Activated T-helper 1 cell treated with anti-CD3 and anti-CD28 coated beads, Interleukin-12 subunit alpha, Interleukin-12 subunit beta, Interleukin-2, Interleukin-4 antibody, amounts not matched to agents 30 ng/mL and 10 ng/mL and 1 ng/mL, durations not matched to agents 14 hours and 24 hours and 36 hours (primary cell): ENCODE measurements around the gene OR52K1. TPM values are rescaled to one million over a fixed set of nuclear protein-coding genes. Genes with fewer than 3 reads are reported as not detected.
"Not testable (repeated sequence)": the region's sequence is repeated elsewhere in the genome, so short reads cannot be mapped to it uniquely, and the experiment has no call there.

Experiments
- DNase-seq: peaks from one replicate; pipeline ENCODE4 v3.0.0; 2021; ENCODE audit warnings: low spot score
- H3K27ac Mint-ChIP-seq: one replicate; pipeline ENCODE4 v1.8.0; 2021; ENCODE audit warnings: mild to moderate bottlenecking, mixed read lengths
- H3K27me3 Mint-ChIP-seq: one replicate; pipeline ENCODE4 v1.8.0; 2022; ENCODE audit warnings: mild to moderate bottlenecking, moderate library complexity, mixed read lengths; ENCODE audit not compliant: insufficient read depth
- H3K36me3 Mint-ChIP-seq: one replicate; pipeline ENCODE4 v1.8.0; 2021; ENCODE audit warnings: low read depth, mixed read lengths
- H3K4me1 Mint-ChIP-seq: one replicate; pipeline ENCODE4 v1.8.0; 2021; ENCODE audit warnings: low read depth, mixed read lengths
- H3K4me3 Mint-ChIP-seq: one replicate; pipeline ENCODE4 v1.8.0; 2021; ENCODE audit warnings: mild to moderate bottlenecking, moderate library complexity, mixed read lengths
- H3K9me3 Mint-ChIP-seq: one replicate; pipeline ENCODE4 v1.8.0; 2021; ENCODE audit warnings: mixed read lengths
- intact Hi-C: fragments of 100-400 bp; cut with micrococcal nuclease; formaldehyde crosslinking; loops from one replicate; pipeline ENCODE4 v1.15.1; 2024
- total RNA-seq: library from RNA; stranded (reverse); gene quantifications from 2 replicates; pipeline ENCODE4 v1.2.3, GENCODE V29; 2022

The OR52K1 gene
- total RNA-seq, 1 donor from 2014 or later, result not detected

GRCh38 chr11:4466131-4466870 lies 16.1 kb upstream of the OR52K1 start:
- intact Hi-C loops, result no loop called here
- Mint-ChIP-seq H3K27ac (no peak overlapping the region), H3K27me3 (peaks cover 1% of the 10 kb centered on the region), H3K9me3 (peaks cover 34% of the 10 kb centered on the region), H3K4me3 (no peak overlapping the region), H3K4me1 (no peaks in the 10 kb centered on the region), H3K36me3 (peaks cover 2% of the 10 kb centered on the region)
- no peak for DNase-seq

- Mint-ChIP-seq H3K4me3 (no peak overlapping the region), H3K9me3 (peaks cover 29% of the 10 kb centered on the region), H3K4me1 (no peaks in the 10 kb centered on the region), H3K27me3 (peaks cover 1% of the 10 kb centered on the region), H3K36me3 (peaks cover 2% of the 10 kb centered on the region), H3K27ac (no peak overlapping the region)
- DNase-seq, result no peak
- intact Hi-C loops, result no loop called here
These were observed 15.5 kb upstream of the OR52K1 start for GRCh38 chr11:4466871-4467442.

DNA sequence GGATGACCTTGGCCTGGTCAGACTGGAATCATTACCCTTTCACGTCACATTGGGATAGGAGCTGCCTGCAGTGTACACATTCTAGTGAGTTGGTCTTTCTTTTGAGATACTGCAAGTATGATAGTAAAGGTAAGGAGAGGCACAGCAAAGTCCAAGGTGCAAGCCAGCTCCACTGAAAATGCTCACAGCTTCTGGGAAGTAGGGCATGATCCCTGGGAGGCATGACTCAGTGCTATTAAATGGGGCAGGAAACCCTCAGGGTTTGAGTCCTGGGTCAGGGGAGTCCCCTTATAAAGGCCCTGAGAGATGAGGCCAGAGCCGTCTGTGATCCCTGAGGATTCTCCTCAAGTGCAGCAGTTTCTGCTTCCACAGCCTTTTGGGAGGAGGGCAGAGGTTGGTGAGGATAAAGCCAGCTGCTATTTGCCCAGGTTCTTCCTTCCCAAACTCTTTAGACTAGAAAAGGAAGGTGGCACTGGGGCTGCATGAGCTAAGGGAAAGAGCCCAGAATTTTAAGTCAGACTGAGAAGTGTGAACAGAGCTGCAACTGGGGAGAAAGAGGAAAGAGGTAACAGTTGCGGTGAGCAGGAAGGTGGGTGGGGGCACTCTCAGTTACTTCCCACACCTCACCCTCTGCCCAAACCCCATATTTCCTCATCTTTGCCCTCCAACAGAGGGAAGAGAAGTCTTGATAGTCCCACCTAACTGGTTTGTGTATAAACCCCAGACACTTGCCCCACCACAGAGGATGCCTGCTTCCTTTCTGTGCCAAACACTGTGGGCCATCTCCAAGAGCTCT lies 14.4 kb upstream of the OR52K1 start:
- Mint-ChIP-seq H3K27me3 (no peaks in the 10 kb centered on the region), H3K27ac (no peak overlapping the region)
- DNase-seq, result no peak

GRCh38 chr11:4479644-4480043 lies 2.8 kb upstream of the OR52K1 start:
- no peak for DNase-seq
- Mint-ChIP-seq H3K9me3 (no peaks in the 10 kb centered on the region), H3K36me3 (no peaks in the 10 kb centered on the region), H3K4me1 (peaks cover 11% of the 10 kb centered on the region), H3K4me3 (no peak overlapping the region), H3K27ac (no peak overlapping the region), H3K27me3 (peaks cover 2% of the 10 kb centered on the region)
- intact Hi-C loops, result no loop called here

More for the DNA sequence above, 14.4 kb upstream of the OR52K1 start:
- Mint-ChIP-seq H3K4me3 (no peak overlapping the region), H3K9me3 (peaks cover 20% of the 10 kb centered on the region), H3K4me1 (no peaks in the 10 kb centered on the region), H3K36me3 (peaks cover 2% of the 10 kb centered on the region)
- intact Hi-C loops, result no loop called here

DNA sequence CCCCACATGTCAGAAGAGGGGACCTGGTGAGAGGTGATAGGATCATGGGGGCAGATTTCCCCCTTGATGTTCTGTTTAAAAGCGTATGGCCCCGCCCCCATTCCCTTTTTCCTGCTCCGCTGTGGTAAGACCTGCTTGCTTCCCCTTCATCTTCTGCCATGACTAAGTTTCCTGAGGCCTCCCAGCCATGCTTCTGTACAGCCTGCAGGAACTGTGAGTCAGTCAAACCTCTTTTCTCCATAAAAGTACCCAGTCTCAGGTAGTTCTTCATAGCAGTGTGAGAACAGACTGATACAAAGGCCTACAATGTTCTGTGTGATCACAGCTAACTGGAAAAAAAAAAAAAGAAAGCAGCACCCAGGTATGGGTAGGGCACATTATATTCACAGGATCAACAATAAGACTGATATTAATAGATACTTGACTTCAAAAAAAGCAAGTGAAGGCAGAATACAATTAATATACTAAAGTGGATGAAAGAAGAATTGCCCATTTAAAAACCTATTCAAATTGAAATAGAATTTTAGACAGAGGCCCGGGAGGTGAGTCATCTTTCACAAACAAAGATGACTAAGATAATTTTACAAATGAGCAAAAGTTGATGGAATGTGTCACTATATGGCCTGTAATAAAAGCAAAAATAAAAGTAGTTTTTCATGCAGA lies 1.7 kb upstream of the OR52K1 start:
- H3K9me3 Mint-ChIP-seq, result no peaks in the 10 kb centered on the region
- DNase-seq, result no peak
- H3K27me3 Mint-ChIP-seq, result peaks cover 2% of the 10 kb centered on the region
- peaks cover 11% of the 10 kb centered on the region for H3K4me1 Mint-ChIP-seq
- H3K27ac Mint-ChIP-seq, result no peak overlapping the region
- intact Hi-C loops, result no loop called here
- no peaks in the 10 kb centered on the region for H3K36me3 Mint-ChIP-seq
- no peak overlapping the region for H3K4me3 Mint-ChIP-seq

DNA sequence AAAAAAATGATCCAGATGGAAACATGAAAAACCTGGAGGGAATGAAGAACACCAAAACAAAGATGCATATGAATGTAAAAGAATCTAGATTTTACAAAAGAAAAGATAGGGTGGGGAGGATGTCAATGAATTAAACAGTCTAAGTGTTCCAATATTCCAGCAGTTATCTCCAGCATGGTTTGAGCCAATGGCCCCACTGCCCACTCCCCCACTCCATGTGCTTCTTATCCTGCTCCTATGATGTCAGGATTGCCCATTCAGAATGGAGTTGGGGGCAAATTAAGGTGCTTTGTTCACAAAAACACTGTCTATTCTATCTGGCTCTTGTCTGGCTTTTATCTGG lies 1.2 kb upstream of the OR52K1 start:
- H3K4me1 Mint-ChIP-seq, result peaks cover 11% of the 10 kb centered on the region
- H3K4me3 Mint-ChIP-seq, result no peak overlapping the region
- no peaks in the 10 kb centered on the region for H3K9me3 Mint-ChIP-seq
- no peak for DNase-seq
- peaks cover 2% of the 10 kb centered on the region for H3K27me3 Mint-ChIP-seq
- intact Hi-C loops, result no loop called here
- H3K36me3 Mint-ChIP-seq, result no peaks in the 10 kb centered on the region
- no peak overlapping the region for H3K27ac Mint-ChIP-seq

DNA sequence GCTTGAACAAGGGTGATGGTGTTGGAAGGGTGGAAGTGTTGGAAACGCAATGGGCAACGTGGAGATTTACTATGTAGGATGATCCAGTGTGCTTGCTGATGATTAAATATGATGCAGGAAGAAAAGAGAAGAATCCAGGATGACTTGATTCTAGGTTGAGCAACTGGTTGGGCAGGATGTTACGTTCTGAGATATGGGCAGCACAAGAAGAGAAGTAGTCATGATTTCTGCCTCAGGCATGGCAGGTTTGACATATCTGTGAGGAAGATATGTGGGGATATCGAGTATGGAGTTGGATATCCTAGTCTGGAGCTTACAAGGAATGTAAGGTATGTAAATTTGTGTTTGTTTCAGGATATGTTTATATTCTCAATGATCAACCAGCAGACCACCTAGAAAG lies 1.9 kb downstream of the OR52K1 start:
- H3K36me3 Mint-ChIP-seq, result no peaks in the 10 kb centered on the region
- H3K9me3 Mint-ChIP-seq, result no peaks in the 10 kb centered on the region

GRCh38 chr11:4491405-4491804 lies 9.0 kb downstream of the OR52K1 start:
- H3K27ac Mint-ChIP-seq, H3K36me3 Mint-ChIP-seq, H3K9me3 Mint-ChIP-seq, H3K4me3 Mint-ChIP-seq, DNase-seq, intact Hi-C loops, H3K4me1 Mint-ChIP-seq: not testable (repeated sequence)
- peaks cover 17% of the 10 kb centered on the region for H3K27me3 Mint-ChIP-seq

More for the DNA sequence above, 1.9 kb downstream of the OR52K1 start:
- Mint-ChIP-seq H3K4me1 (peaks cover 11% of the 10 kb centered on the region), H3K27me3 (peaks cover 3% of the 10 kb centered on the region), H3K4me3 (no peak overlapping the region), H3K27ac (no peak overlapping the region)
- DNase-seq, result no peak
- intact Hi-C loops, result no loop called here

DNA sequence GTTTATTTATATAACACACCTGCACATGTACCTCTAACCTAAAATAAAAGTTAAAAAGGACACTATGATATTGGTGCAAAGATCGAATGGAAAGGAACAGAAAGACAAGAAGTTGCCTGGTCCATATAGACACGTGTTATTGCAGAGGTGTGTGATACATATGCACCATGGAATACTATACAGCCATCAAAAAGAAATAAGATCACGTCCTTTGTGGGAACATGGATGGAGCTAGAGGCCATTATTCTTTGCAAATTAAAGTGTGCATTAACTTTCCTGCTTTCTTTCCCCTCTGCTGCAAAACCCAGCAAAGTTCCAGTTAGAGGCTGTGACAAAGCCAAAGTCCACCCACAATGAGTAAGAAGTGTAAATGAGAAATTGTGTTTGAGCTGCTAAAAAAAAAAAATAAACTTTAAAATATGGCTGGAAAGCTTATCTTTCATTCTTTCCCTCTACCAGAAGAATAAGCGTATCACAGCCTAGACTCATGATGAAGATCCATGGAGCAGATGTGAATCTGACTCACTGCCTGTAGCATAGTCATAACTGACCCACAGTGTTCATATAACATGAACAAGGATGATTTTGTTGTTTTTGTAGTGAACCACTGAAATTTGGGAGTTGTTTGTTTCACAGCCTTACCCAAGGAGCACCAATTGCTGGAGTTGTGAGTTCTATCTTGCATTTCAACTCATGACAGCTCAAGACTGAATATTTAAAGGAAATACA lies 9.6 kb downstream of the OR52K1 start:
- no peak overlapping the region for H3K27ac Mint-ChIP-seq
- H3K4me1 Mint-ChIP-seq, result no peaks in the 10 kb centered on the region
- no peak for DNase-seq
- no peaks in the 10 kb centered on the region for H3K36me3 Mint-ChIP-seq
- H3K27me3 Mint-ChIP-seq, result peaks cover 19% of the 10 kb centered on the region
- H3K9me3 Mint-ChIP-seq, result peaks cover 7% of the 10 kb centered on the region
- no peak overlapping the region for H3K4me3 Mint-ChIP-seq
- intact Hi-C loops, result loop anchor here (1.0 kb wide), 1 partner anchor 99 kb away; the partner anchor contains the start of gene TRIM21

- intact Hi-C loops, result loop anchor here (1.0 kb wide), 1 partner anchor 306 kb away; no protein-coding TSS in a partner anchor
- no peak for DNase-seq
- H3K36me3 Mint-ChIP-seq, result no peaks in the 10 kb centered on the region
- no peak overlapping the region for H3K27ac Mint-ChIP-seq
- peaks cover 7% of the 10 kb centered on the region for H3K9me3 Mint-ChIP-seq
- H3K4me3 Mint-ChIP-seq, result no peak overlapping the region
- H3K4me1 Mint-ChIP-seq, result no peaks in the 10 kb centered on the region
- peaks cover 24% of the 10 kb centered on the region for H3K27me3 Mint-ChIP-seq
These were observed 11.0 kb downstream of the OR52K1 start for GRCh38 chr11:4493480-4493818.

- intact Hi-C loops, result no loop called here
- no peak overlapping the region for H3K4me3 Mint-ChIP-seq
- peaks cover 7% of the 10 kb centered on the region for H3K9me3 Mint-ChIP-seq
- no peak for DNase-seq
- H3K36me3 Mint-ChIP-seq, result no peaks in the 10 kb centered on the region
- no peak overlapping the region for H3K27ac Mint-ChIP-seq
- H3K4me1 Mint-ChIP-seq, result no peaks in the 10 kb centered on the region
- H3K27me3 Mint-ChIP-seq, result peaks cover 17% of the 10 kb centered on the region
These were observed 13.0 kb downstream of the OR52K1 start for GRCh38 chr11:4495487-4495886.

- intact Hi-C loops, result no loop called here
- H3K4me3 Mint-ChIP-seq, result no peak overlapping the region
- H3K9me3 Mint-ChIP-seq, result peaks cover 7% of the 10 kb centered on the region
These were observed 13.5 kb downstream of the OR52K1 start for GRCh38 chr11:4495986-4496385.

More at GRCh38 chr11:4495986-4496385, 13.5 kb downstream of the OR52K1 start:
- DNase-seq, result no peak
- Mint-ChIP-seq H3K36me3 (no peaks in the 10 kb centered on the region), H3K27ac (no peak overlapping the region), H3K27me3 (peaks cover 16% of the 10 kb centered on the region), H3K4me1 (no peaks in the 10 kb centered on the region)
